PC-9 (cell line): Measurements from ENCODE around the gene ZXDB.

Experiments used
- EZH2 ChIP-seq: fragments of 200-600 bp; sonication (generic); IDR thresholded peaks from 2 replicates; pipeline ENCODE4 v1.8.0; 2017; ENCODE audit warnings: antibody characterized with exemption, low read depth
- TF ChIP-seq, protein P1 (sequence below): fragments of 200-600 bp; sonication (generic); conservative IDR thresholded peaks from 2 replicates; pipeline ENCODE4 v1.6.1; 2017; ENCODE audit warnings: mixed run types, antibody characterized with exemption, mild to moderate bottlenecking, moderate library complexity

- TF ChIP-seq, protein P1, sequence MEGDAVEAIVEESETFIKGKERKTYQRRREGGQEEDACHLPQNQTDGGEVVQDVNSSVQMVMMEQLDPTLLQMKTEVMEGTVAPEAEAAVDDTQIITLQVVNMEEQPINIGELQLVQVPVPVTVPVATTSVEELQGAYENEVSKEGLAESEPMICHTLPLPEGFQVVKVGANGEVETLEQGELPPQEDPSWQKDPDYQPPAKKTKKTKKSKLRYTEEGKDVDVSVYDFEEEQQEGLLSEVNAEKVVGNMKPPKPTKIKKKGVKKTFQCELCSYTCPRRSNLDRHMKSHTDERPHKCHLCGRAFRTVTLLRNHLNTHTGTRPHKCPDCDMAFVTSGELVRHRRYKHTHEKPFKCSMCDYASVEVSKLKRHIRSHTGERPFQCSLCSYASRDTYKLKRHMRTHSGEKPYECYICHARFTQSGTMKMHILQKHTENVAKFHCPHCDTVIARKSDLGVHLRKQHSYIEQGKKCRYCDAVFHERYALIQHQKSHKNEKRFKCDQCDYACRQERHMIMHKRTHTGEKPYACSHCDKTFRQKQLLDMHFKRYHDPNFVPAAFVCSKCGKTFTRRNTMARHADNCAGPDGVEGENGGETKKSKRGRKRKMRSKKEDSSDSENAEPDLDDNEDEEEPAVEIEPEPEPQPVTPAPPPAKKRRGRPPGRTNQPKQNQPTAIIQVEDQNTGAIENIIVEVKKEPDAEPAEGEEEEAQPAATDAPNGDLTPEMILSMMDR = no peak
- no peak for TF ChIP-seq EZH2
Measured at GRCh38 chrX:57586360-57586759, 5.5 kb upstream of the ZXDB start.
